ENCODE data around the gene SMIM10.
"Not testable (repeated sequence)": the region's sequence is repeated elsewhere in the genome, so short reads cannot be mapped to it uniquely, and the experiment has no call there.

SMIM10 gene

DNA sequence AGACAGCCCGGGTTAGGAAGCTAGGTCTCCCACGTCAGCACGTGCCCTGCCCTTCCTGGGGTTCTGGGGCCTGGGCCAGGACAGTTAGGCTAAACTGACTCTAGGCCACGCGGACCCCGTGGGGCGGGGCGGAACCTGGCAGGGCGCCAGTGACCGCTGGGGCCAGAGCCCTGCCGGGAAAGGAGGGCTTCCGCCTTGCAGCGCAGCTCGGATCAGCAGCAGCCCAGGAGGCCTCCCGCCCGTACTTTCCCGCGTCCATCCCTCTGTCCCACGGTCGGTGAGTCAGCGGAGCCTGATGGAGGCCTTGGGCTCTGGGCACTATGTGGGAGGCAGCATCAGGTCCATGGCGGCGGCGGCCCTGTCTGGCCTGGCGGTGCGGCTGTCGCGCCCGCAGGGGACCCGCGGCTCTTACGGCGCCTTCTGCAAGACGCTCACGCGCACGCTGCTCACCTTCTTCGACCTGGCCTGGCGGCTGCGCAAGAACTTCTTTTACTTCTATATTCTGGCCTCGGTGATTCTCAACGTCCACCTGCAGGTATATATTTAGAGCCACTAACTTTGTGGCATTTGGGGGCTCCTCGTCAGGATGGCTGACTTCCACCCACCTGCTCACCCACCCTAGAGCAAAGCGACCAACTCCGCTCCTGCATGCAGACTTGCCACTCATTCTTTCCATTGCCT, at the start of gene SMIM10:
TSS of gene SMIM10 (plus strand) at position 191 of the 681 bp plus-strand sequence. CDS start at position 296, 105 bp downstream.
- peaks cover 11% of the 10 kb centered on the region; the same call in 1 of the 2 replicates for H3K4me1 ChIP-seq
- no peak for TF ChIP-seq Cebpa-rat (IDR thresholded peaks at IDR 0.05)
- H3K4me3 ChIP-seq = peak within 1 kb of the TSS; percentile 62
- H4K20me1 ChIP-seq = peaks cover 5% of the 10 kb centered on the region; the same call in 1 of the 2 replicates
- H3K9me3 ChIP-seq = no peaks in the 10 kb centered on the region
- H3K27ac ChIP-seq = no peak within 1 kb of the TSS
- peaks cover 62% of the 10 kb centered on the region for H3K27me3 ChIP-seq
- H3K36me3 ChIP-seq = no peaks in the 10 kb centered on the region
- H3K4me2 ChIP-seq = peak within 1 kb of the TSS; percentile 75
- no peak within 1 kb of the TSS for H3K9ac ChIP-seq

DNA sequence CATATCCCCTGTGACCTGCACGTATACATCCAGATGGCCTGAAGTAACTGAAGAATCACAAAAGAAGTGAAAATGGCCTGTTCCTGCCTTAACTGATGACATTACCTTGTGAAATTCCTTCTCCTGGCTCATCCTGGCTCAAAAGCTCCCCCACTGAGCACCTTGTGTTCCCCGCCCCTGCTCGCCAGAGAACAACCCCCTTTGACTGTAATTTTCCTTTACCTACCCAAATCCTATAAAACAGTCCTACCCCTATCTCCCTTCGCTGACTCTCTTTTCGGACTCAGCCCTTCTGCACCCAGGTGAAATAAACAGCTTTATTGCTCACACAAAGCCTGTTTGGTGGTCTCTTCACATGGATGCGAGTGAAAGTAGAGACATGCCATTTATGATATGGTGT, 44.4 kb upstream of the SMIM10 start:
- not testable (repeated sequence) for H3K36me3 ChIP-seq, H3K4me3 ChIP-seq, H3K4me1 ChIP-seq, H4K20me1 ChIP-seq, H3K9me3 ChIP-seq, H3K4me2 ChIP-seq, H3K9ac ChIP-seq, H3K27ac ChIP-seq
- peaks cover 56% of the 10 kb centered on the region for H3K27me3 ChIP-seq

DNA sequence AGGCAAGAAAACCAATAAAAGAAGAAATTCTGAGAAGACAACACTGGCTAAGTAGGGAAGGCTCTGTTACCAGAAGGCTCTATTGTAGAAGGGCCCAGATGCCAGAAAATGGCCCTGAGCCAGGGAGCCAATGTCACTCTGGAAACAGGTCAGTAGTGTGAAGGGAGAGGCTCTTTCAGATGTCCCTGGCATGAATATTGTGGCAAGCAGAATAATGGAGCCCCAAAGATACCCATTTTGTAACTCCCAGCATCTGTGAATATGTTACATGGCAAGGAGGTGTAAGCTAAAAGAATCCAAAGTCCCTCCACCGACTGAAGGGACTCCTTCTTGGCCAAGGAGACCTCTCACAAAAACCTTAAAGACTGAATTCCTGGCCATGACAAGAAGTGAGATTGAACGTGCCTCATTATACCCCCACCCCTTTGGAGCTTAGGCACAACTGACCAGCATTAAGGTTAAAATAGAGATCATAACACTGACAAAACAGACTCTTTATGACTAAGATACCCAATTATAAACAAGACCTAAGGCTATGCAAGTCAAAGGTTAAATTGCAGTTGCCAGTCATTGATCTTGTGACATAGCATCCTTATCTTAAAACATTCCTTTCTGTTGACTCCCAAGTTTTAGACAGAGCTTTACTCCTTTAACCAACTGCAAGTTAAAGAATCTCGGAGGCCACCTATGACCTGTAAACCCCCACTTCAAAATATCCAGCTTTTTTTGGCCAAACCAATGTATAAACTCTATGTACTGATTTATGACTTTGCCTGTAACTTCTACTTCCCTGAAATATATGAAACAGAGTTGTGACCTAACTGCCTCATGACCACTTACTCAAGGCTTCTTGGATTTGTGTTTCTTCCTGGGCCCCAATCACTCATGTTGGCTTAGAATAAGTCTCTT, 42.2 kb upstream of the SMIM10 start:
- H3K4me3 ChIP-seq = no peak overlapping the region
- H4K20me1 ChIP-seq = no peaks in the 10 kb centered on the region
- no peak overlapping the region for H3K9ac ChIP-seq
- H3K36me3 ChIP-seq = no peaks in the 10 kb centered on the region
- H3K4me1 ChIP-seq = no peaks in the 10 kb centered on the region
- H3K4me2 ChIP-seq = no peak overlapping the region
- H3K9me3 ChIP-seq = no peaks in the 10 kb centered on the region
- no peak overlapping the region for H3K27ac ChIP-seq
- TF ChIP-seq Cebpa-rat (IDR thresholded peaks at IDR 0.05) = no peak
- peaks cover 68% of the 10 kb centered on the region for H3K27me3 ChIP-seq

DNA sequence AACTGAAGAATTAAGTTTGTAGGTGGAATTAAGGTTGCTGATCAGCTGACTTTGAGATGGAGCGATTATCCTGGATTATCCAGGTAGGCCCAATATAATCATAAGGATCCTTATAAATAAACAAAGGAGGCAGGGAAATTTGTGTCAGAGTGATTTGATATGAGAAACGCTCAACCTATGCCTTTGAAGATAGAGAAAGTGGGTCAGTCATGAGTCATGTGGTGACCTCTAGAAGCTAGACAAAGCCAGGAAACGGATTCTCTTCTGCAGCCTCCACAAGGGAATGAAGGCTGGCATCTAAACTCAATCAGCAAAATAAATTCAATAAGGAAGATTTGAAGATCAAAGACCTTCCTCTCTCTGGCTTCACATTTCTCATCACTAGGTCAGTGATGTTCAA, 41.5 kb upstream of the SMIM10 start:
- H3K4me1 ChIP-seq = no peaks in the 10 kb centered on the region
- no peak for TF ChIP-seq Cebpa-rat (IDR thresholded peaks at IDR 0.05)
- no peak overlapping the region for H3K27ac ChIP-seq
- H3K4me2 ChIP-seq = no peak overlapping the region
- no peaks in the 10 kb centered on the region for H3K9me3 ChIP-seq
- H3K9ac ChIP-seq = no peak overlapping the region
- H4K20me1 ChIP-seq = no peaks in the 10 kb centered on the region
- peaks cover 68% of the 10 kb centered on the region for H3K27me3 ChIP-seq
- no peak overlapping the region for H3K4me3 ChIP-seq
- no peaks in the 10 kb centered on the region for H3K36me3 ChIP-seq

DNA sequence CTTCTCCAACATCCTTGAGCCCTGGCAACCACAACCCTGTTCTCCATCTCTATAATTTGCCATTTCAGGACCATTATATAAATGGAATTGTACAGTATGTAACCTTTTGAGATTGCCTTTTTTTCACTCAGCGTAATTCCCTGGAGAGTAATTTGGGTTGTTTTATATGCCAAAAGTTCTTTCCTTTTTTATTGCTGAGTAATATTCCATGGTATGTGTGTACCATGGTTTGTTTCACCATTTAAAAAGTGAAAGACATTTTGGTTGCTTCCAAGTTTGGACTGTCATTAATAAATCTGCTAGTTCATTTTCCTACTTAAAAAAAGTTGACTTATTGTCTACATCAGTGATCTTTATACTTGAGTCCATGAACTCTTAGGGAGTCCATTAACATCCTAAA, 33.0 kb upstream of the SMIM10 start:
- H4K20me1 ChIP-seq = no peaks in the 10 kb centered on the region
- TF ChIP-seq Cebpa-rat (IDR thresholded peaks at IDR 0.05) = no peak
- no peak overlapping the region for H3K27ac ChIP-seq
- no peaks in the 10 kb centered on the region for H3K36me3 ChIP-seq
- no peak overlapping the region for H3K4me2 ChIP-seq
- peaks cover 67% of the 10 kb centered on the region for H3K27me3 ChIP-seq
- no peak overlapping the region for H3K9ac ChIP-seq
- no peak overlapping the region for H3K4me3 ChIP-seq
- H3K4me1 ChIP-seq = no peaks in the 10 kb centered on the region
- no peaks in the 10 kb centered on the region for H3K9me3 ChIP-seq

DNA sequence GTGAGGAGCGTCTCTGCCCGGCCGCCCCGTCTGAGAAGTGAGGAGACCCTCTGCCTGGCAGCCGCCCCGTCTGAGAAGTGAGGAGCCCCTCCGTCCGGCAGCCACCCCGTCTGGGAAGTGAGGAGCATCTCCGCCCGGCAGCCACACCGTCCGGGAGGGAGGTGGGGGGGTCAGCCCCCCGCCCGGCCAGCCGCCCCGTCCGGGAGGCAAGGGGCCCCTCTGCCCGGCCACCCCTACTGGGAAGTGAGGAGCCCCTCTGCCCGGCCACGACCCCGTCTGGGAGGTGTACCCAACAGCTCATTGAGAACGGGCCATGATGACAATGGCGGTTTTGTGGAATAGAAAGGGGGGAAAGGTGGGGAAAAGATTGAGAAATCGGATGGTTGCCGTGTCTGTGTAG, 30.4 kb upstream of the SMIM10 start:
- H3K4me1 ChIP-seq, H3K27ac ChIP-seq, H3K36me3 ChIP-seq, H3K9ac ChIP-seq, H3K4me2 ChIP-seq, H3K4me3 ChIP-seq, H3K9me3 ChIP-seq, H4K20me1 ChIP-seq: not testable (repeated sequence)
- peaks cover 69% of the 10 kb centered on the region for H3K27me3 ChIP-seq

DNA sequence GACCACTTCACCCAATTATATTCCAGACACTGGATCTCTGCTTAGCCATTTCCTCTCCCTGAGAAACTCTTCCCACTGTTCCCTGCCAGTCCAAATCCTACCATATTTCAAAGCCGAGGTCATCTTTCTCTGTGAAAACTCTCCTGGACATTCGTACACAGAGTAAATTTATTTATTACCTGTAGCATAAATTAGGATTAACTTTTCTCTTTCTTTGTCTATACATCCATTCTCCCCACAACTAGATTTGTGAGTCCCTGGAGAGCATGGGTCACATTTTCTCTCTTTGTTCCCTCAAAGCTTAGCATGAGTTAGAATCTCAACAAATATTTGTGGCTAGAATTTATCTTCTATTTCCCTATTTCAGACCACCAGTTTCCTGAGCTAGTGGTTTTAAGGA, 27.8 kb upstream of the SMIM10 start:
- H3K27me3 ChIP-seq = peaks cover 62% of the 10 kb centered on the region
- no peaks in the 10 kb centered on the region for H3K9me3 ChIP-seq
- 0 out of 2 replicates have a peak overlapping the region, but pooled peaks have one; percentile 7 for H3K4me2 ChIP-seq
- H3K9ac ChIP-seq = no peak overlapping the region
- H3K36me3 ChIP-seq = no peaks in the 10 kb centered on the region
- H3K27ac ChIP-seq = no peak overlapping the region
- no peaks in the 10 kb centered on the region; the same call in 1 of the 2 replicates for H4K20me1 ChIP-seq
- H3K4me3 ChIP-seq = no peak overlapping the region
- 0 out of 2 replicates have a peak, but pooled peaks cover 5% of the 10 kb centered on the region for H3K4me1 ChIP-seq
- no peak for TF ChIP-seq Cebpa-rat (IDR thresholded peaks at IDR 0.05)

DNA sequence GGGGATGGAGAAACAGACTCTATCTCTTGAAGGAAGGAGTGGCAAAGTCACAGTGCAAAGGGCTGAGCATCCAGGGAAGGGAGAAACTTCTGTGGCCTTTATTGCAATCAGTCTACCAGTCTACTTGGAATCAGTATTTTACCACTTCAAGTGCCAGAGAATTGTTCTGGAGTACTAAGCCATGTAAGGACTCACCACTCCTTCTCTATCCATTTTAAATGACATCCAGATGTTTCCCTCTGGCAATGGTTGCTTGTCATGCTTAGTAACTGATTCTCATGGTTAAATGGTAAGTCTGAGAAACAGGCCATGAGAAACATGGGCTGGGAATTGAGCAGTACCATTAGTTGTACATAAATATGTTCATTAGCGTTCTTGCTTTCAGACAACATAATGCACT, 21.1 kb upstream of the SMIM10 start:
- Histone ChIP-seq H3K9me3 (0 out of 2 replicates have a peak, but pooled peaks cover 12% of the 10 kb centered on the region), H3K9ac (no peak overlapping the region), H3K4me1 (no peaks in the 10 kb centered on the region), H4K20me1 (no peaks in the 10 kb centered on the region; the same call in 1 of the 2 replicates), H3K27ac (no peak overlapping the region), H3K36me3 (no peaks in the 10 kb centered on the region), H3K4me2 (no peak overlapping the region), H3K27me3 (peaks cover 60% of the 10 kb centered on the region), H3K4me3 (no peak overlapping the region)
- no peak for TF ChIP-seq Cebpa-rat (IDR thresholded peaks at IDR 0.05)

DNA sequence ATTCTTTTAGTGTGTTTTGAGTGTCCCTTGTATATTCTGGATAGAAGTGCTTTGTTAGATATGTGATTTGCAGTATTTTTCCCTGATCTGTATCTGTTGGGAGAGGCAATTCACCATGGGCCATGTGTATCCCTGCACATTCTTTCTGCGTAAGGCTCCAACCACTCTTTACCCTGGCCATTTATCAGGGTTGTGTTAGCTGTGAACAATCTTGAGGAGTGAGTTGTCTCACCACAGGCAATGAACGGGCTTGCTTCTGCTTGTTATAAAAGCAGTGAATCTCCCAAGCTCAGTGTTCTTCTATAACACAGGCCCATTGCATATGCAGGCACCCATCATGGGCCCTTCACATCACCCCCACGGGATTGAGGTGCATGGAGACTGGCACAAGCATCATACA, 18.9 kb upstream of the SMIM10 start:
- Histone ChIP-seq H3K27me3 (peaks cover 73% of the 10 kb centered on the region), H3K4me1 (no peaks in the 10 kb centered on the region), H3K4me3 (no peak overlapping the region), H4K20me1 (no peaks in the 10 kb centered on the region; the same call in 1 of the 2 replicates), H3K9me3 (0 out of 2 replicates have a peak, but pooled peaks cover 12% of the 10 kb centered on the region), H3K9ac (no peak overlapping the region), H3K4me2 (no peak overlapping the region), H3K27ac (no peak overlapping the region), H3K36me3 (no peaks in the 10 kb centered on the region)
- no peak for TF ChIP-seq Cebpa-rat (IDR thresholded peaks at IDR 0.05)

DNA sequence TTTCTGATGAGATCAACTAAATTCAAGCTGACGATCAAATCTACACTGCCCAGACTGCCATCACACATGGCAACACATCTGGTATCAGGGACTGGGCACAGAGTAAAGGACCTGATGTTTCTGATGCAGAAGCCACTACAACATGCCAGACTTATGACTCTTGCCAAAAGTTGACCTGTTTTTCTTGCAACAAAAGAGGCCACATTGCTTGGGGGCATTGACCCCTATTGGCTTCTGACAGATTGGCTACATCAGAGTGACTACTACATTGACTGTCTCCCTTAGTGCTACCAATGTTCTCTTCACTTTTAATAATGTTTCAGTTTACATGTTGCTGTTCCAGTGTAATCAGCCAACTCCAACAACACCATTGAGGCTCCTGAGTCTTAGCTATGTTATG, 15.3 kb upstream of the SMIM10 start:
- H3K4me3 ChIP-seq = no peak overlapping the region
- no peaks in the 10 kb centered on the region for H3K4me1 ChIP-seq
- H3K36me3 ChIP-seq = no peaks in the 10 kb centered on the region
- no peaks in the 10 kb centered on the region for H4K20me1 ChIP-seq
- H3K27me3 ChIP-seq = peaks cover 74% of the 10 kb centered on the region
- H3K27ac ChIP-seq = no peak overlapping the region
- H3K9ac ChIP-seq = no peak overlapping the region
- H3K9me3 ChIP-seq = 0 out of 2 replicates have a peak, but pooled peaks cover 12% of the 10 kb centered on the region
- no peak overlapping the region for H3K4me2 ChIP-seq
- no peak for TF ChIP-seq Cebpa-rat (IDR thresholded peaks at IDR 0.05)
